ENCODE results near the gene LINC00305.

DNA sequence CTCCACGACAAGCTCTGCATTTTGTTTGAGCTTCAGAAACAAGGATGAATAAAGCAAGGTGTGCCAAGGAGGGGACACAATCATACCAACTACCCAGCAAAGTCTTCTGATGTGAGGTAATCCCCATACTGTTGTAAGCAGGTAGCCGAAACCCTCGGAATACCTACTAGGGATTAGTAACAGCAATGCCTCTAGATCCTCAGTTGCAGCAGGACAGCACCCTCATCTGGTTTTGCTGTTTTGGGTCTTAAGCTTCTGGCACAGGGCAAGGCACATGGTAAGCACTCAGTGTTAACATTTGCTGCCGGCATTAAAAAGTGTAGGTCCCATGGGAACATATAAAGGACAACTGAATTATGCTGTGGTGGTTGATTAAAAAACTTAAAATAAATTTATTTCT is 16.0 kb upstream of the LINC00305 start:
- TF ChIP-seq, protein P1, sequence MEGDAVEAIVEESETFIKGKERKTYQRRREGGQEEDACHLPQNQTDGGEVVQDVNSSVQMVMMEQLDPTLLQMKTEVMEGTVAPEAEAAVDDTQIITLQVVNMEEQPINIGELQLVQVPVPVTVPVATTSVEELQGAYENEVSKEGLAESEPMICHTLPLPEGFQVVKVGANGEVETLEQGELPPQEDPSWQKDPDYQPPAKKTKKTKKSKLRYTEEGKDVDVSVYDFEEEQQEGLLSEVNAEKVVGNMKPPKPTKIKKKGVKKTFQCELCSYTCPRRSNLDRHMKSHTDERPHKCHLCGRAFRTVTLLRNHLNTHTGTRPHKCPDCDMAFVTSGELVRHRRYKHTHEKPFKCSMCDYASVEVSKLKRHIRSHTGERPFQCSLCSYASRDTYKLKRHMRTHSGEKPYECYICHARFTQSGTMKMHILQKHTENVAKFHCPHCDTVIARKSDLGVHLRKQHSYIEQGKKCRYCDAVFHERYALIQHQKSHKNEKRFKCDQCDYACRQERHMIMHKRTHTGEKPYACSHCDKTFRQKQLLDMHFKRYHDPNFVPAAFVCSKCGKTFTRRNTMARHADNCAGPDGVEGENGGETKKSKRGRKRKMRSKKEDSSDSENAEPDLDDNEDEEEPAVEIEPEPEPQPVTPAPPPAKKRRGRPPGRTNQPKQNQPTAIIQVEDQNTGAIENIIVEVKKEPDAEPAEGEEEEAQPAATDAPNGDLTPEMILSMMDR (IDR thresholded peaks at IDR 0.05) = no peak
- no peak for TF ChIP-seq POLR2A (IDR thresholded peaks at IDR 0.05)
